Spleen (tissue), 11 donors: ENCODE data around the gene CD248. TPM values are rescaled to one million over a fixed set of nuclear protein-coding genes. Genes with fewer than 3 reads are reported as not detected.
"Not testable (repeated sequence)": the region's sequence is repeated elsewhere in the genome, so short reads cannot be mapped to it uniquely, and the experiment has no call there.

Experiments used
- DNase-seq: peaks from one replicate; pipeline ENCODE4 v3.0.0-alpha.2; 2020
- H3K27ac ChIP-seq, 8 donors: fragments of 200-600 bp; sonication (generic) in 7 of 8; 1 replicate in 4 of 8; 2 replicates in 4 of 8; pipeline versions ENCODE4 v1.5.0 to v1.8.0; 2016 to 2021; ENCODE audit warnings: inconsistent platforms in 4 of 8, mild to moderate bottlenecking in 4 of 8, moderate library complexity in 1 of 8
- H3K27me3 ChIP-seq, 7 donors: fragments of 200-600 bp; sonication (generic) in 6 of 7; replicated peaks in 1 of 7; 1 replicate in 4 of 7; 2 replicates in 3 of 7; pipeline versions ENCODE4 v1.5.0 to v1.8.0; 2016 to 2021; ENCODE audit warnings: inconsistent platforms in 3 of 7, mild to moderate bottlenecking in 1 of 7
- H3K36me3 ChIP-seq, 6 donors: fragments of 200-600 bp; sonication (generic) in 5 of 6; 1 replicate in 4 of 6; 2 replicates in 2 of 6; pipeline versions ENCODE4 v1.5.0 to v1.8.0; 2016 to 2021; ENCODE audit warnings: inconsistent platforms in 2 of 6
- H3K4me1 ChIP-seq, 6 donors: fragments of 200-600 bp; sonication (generic) in 5 of 6; 1 replicate in 3 of 6; 2 replicates in 3 of 6; pipeline versions ENCODE4 v1.5.0 to v1.8.0; 2016 to 2021; ENCODE audit warnings: inconsistent platforms in 3 of 6
- H3K4me3 ChIP-seq, 8 donors: fragments of 200-600 bp; sonication (generic) in 7 of 8; 1 replicate in 4 of 8; 2 replicates in 4 of 8; pipeline versions ENCODE4 v1.5.0 to v1.8.0; 2016 to 2021; ENCODE audit warnings: inconsistent platforms in 4 of 8, mild to moderate bottlenecking in 4 of 8, moderate library complexity in 2 of 8
- H3K9me3 ChIP-seq, 8 donors: fragments of 200-600 bp; sonication (generic) in 7 of 8; 1 replicate in 4 of 8; 2 replicates in 4 of 8; pipeline versions ENCODE4 v1.5.0 to v1.8.0; 2016 to 2021; ENCODE audit warnings: inconsistent platforms in 4 of 8
- CTCF ChIP-seq, 11 experiments: fragments of 200-600 bp in 7 of 11; fragments of 450-650 bp in 4 of 11; sonication (generic) in 4 of 11; IDR thresholded peaks in 8 of 11; conservative IDR thresholded peaks in 3 of 11; 1 replicate in 7 of 11; 2 replicates in 4 of 11; pipeline versions ENCODE4 v1.4.0 to v1.8.0; 2016 to 2021; ENCODE audit warnings: antibody characterized with exemption in 11 of 11, inconsistent platforms in 4 of 11, mild to moderate bottlenecking in 1 of 11
- POLR2A ChIP-seq, 3 donors: fragments of 450-650 bp; IDR thresholded peaks; one replicate each; pipeline ENCODE4 v1.5.1; 2017; ENCODE audit warnings: antibody characterized with exemption in 3 of 3, mild to moderate bottlenecking in 1 of 3
- POLR2AphosphoS5 ChIP-seq, 3 donors: sonication (generic); formaldehyde crosslinking; IDR thresholded peaks; one replicate each; pipeline ENCODE4 v1.5.1; 2017; ENCODE audit warnings: antibody characterized with exemption in 3 of 3
- WGBS, 5 donors: extraction: QIAGEN DNeasy Blood & Tissue Kit in 3 of 5; methylation state at CpG; one replicate each; pipeline versions ENCODE4 v1.1.5 to v1.1.7; 2013 to 2018; 5-methylcytosine and 5-hydroxymethylcytosine counted together
- intact Hi-C: fragments of 100-400 bp; cut with DNase I; formaldehyde crosslinking; loops from one replicate; pipeline ENCODE4 v1.15.0; 2023; ENCODE audit warnings: low total_unique reads
- polyA plus RNA-seq, 3 donors: library from polyadenylated mRNA; stranded (reverse); fragments of 200-250 nt; gene quantifications; one replicate each; pipeline ENCODE4 v1.2.1, GENCODE V29; 2013
- total RNA-seq, 7 donors: library from RNA; depleted of rRNA in 3 of 7; stranded (reverse); fragments of >200 nt in 3 of 7; fragmentation: NEBNext Ultra II Directional in 4 of 7; extraction: Animal tissue kit (Norgen Biotek cat#: 25700) in 4 of 7; gene quantifications; one replicate each; pipeline versions ENCODE4 v1.1.0 to v1.2.1, GENCODE V29; 2016 to 2021
- donor health status: healthy with polysubstance abuse.
- donor health status: DM: no; HTN: no; CAD: no; lungs with moderate emphysema.
- donor health status: DM: no; HTN: no; CAD: no.
- donor health status: Bipolar disorder and iron deficiency.
- donor health status: healthy.
- donor health status: DM: no; HTN: no; CAD: no.
- donor health status: DM: yes; HTN: yes; CAD: no.

The CD248 gene
- total and polyA plus RNA-seq, 10 donors = 1.7 to 15.7 (median 4.9) TPM

GRCh38 chr11:66323684-66324083 is 6.8 kb upstream of the CD248 start:
- 93 to 100% (median 96%) methylated on average over 1 of the region's 1 CpG for WGBS, 5 donors
- intact Hi-C loops = no loop called here
- Histone ChIP-seq H3K4me3 (no peak overlapping the region), H3K36me3 (no peaks in the 10 kb centered on the region), H3K9me3 (no peaks in the 10 kb centered on the region), H3K27ac (no peak overlapping the region), H3K27me3 (no peaks in the 10 kb centered on the region), H3K4me1 (peaks cover 10 to 52% (median 35%) of the 10 kb centered on the region in 6 donors)
- DNase-seq = no peak
- TF ChIP-seq POLR2A (IDR thresholded peaks at IDR 0.05) (no peak), CTCF (IDR thresholded peaks at IDR 0.05 in 8 of 11, conservative IDR thresholded peaks at IDR 0.05 in 3 of 11) (no peak), POLR2AphosphoS5 (IDR thresholded peaks at IDR 0.05) (no peak)

GRCh38 chr11:66322732-66323427 is 6.0 kb upstream of the CD248 start:
- Histone ChIP-seq H3K36me3 (no peaks in the 10 kb centered on the region), H3K9me3 (no peaks in the 10 kb centered on the region), H3K4me1 (peaks cover 10 to 52% (median 35%) of the 10 kb centered on the region in 6 donors), H3K27ac (no peak overlapping the region), H3K27me3 (peaks cover 0 to 2% (median 0%) of the 10 kb centered on the region in 7 donors), H3K4me3 (no peak overlapping the region)
- WGBS, 5 donors = 77 to 86% (median 82%) methylated on average over 9 to 11 of the region's 11 CpGs
- TF ChIP-seq CTCF (IDR thresholded peaks at IDR 0.05 in 8 of 11, conservative IDR thresholded peaks at IDR 0.05 in 3 of 11) (no peak), POLR2AphosphoS5 (IDR thresholded peaks at IDR 0.05) (no peak), POLR2A (IDR thresholded peaks at IDR 0.05) (no peak)
- no peak for DNase-seq
- intact Hi-C loops = no loop called here

GRCh38 chr11:66321606-66322005 is 4.8 kb upstream of the CD248 start:
- Histone ChIP-seq H3K36me3 (no peaks in the 10 kb centered on the region), H3K27me3 (peaks cover 0 to 14% (median 0%) of the 10 kb centered on the region in 7 donors), H3K9me3 (no peaks in the 10 kb centered on the region), H3K4me1 (peaks cover 13 to 52% (median 36%) of the 10 kb centered on the region in 6 donors), H3K27ac (no peak overlapping the region), H3K4me3 (no peak overlapping the region)
- intact Hi-C loops = no loop called here
- TF ChIP-seq POLR2A (IDR thresholded peaks at IDR 0.05) (no peak), POLR2AphosphoS5 (IDR thresholded peaks at IDR 0.05) (no peak), CTCF (IDR thresholded peaks at IDR 0.05 in 8 of 11, conservative IDR thresholded peaks at IDR 0.05 in 3 of 11) (no peak)
- no peak for DNase-seq
- WGBS, 5 donors = 83 to 95% (median 94%) methylated on average over 4 of the region's 4 CpGs

GRCh38 chr11:66320748-66321147 is 3.9 kb upstream of the CD248 start:
- H3K9me3 ChIP-seq, H3K4me3 ChIP-seq, H3K36me3 ChIP-seq, H3K27ac ChIP-seq, intact Hi-C loops, DNase-seq: not testable (repeated sequence)
- Histone ChIP-seq H3K27me3 (peaks cover 0 to 22% (median 0%) of the 10 kb centered on the region in 7 donors), H3K4me1 (peaks cover 13 to 52% (median 34%) of the 10 kb centered on the region in 6 donors)
- WGBS, 5 donors = 84 to 92% (median 88%) methylated on average over 6 of the region's 6 CpGs

- H3K9me3 ChIP-seq, H3K4me3 ChIP-seq, H3K27ac ChIP-seq, intact Hi-C loops, DNase-seq, H3K36me3 ChIP-seq: not testable (repeated sequence)
- Histone ChIP-seq H3K27me3 (peaks cover 0 to 26% (median 0%) of the 10 kb centered on the region in 7 donors), H3K4me1 (peaks cover 13 to 52% (median 32%) of the 10 kb centered on the region in 6 donors)
- 85 to 95% (median 92%) methylated on average over 1 to 2 of the region's 2 CpGs for WGBS, 5 donors
Observed at GRCh38 chr11:66320289-66320688, 3.4 kb upstream of the CD248 start.
